ENCODE data around the gene PGAM2.

The PGAM2 gene

GRCh38 chr7:44101966-44102845 is 36.8 kb upstream of the PGAM2 start:
- Histone ChIP-seq H3K4me3 (peak overlapping the region; percentile 32), H3K27ac (peak overlapping the region; percentile 98 to 99)
- DNase-seq (ENCODE audit: low spot score), result peak; percentile 96
- no peak for TF ChIP-seq CTCF (IDR thresholded peaks at IDR 0.05)

GRCh38 chr7:44101303-44101965 is 36.1 kb upstream of the PGAM2 start:
- no peak for DNase-seq (ENCODE audit: low spot score)
- Histone ChIP-seq H3K27ac (peak overlapping the region; percentile 98 to 99), H3K4me3 (peak overlapping the region; percentile 18)
- no peak for TF ChIP-seq CTCF (IDR thresholded peaks at IDR 0.05)

GRCh38 chr7:44100458-44101302 is 35.3 kb upstream of the PGAM2 start:
- Histone ChIP-seq H3K27ac (peak overlapping the region; percentile 98 to 99), H3K4me3 (no peak overlapping the region)
- TF ChIP-seq CTCF (IDR thresholded peaks at IDR 0.05), result no peak
- no peak for DNase-seq (ENCODE audit: low spot score)

GRCh38 chr7:44099669-44100068 is 34.3 kb upstream of the PGAM2 start:
- H3K4me3 ChIP-seq, result no peak overlapping the region
- no peak for TF ChIP-seq CTCF (IDR thresholded peaks at IDR 0.05)
- DNase-seq (ENCODE audit: low spot score), result no peak
- peak overlapping the region; percentile 98 to 99 for H3K27ac ChIP-seq

- no peak overlapping the region for H3K4me3 ChIP-seq
- no peak for TF ChIP-seq CTCF (IDR thresholded peaks at IDR 0.05)
- peak overlapping the region in 1 of 2 donors; percentile 70 for H3K27ac ChIP-seq
- DNase-seq (ENCODE audit: low spot score), result no peak
These were observed 33.0 kb upstream of the PGAM2 start for GRCh38 chr7:44098092-44099068.

Data from coronary artery (tissue), 2 donors.